Heart right ventricle (tissue), 16 donors: ENCODE data around the gene CACNA2D1. TPM values are rescaled to one million over a fixed set of nuclear protein-coding genes. Genes with fewer than 3 reads are reported as not detected.

Source experiments
- ATAC-seq, 8 donors: fragments of 200-7000 bp; cut with Tn5 transposase; one replicate each; pipeline ENCODE4 v1.9.1; 2020; ENCODE audit warnings: mild to moderate bottlenecking in 8 of 8, moderate library complexity in 8 of 8, moderate number of reproducible peaks in 1 of 8
- DNase-seq, 2 donors: peaks; one replicate each; pipeline ENCODE4 v3.0.0-alpha.2; 2020
- H3K27ac ChIP-seq, 10 donors: fragments of 200-600 bp; sonication (generic) in 2 of 10; one replicate each; pipeline versions ENCODE4 v1.5.0 to v1.8.0; 2020 to 2022; ENCODE audit warnings: mild to moderate bottlenecking in 3 of 10
- H3K27me3 ChIP-seq, 7 donors: fragments of 200-600 bp; one replicate each; pipeline ENCODE4 v1.8.0; 2021 to 2022; ENCODE audit warnings: mild to moderate bottlenecking in 2 of 7
- H3K36me3 ChIP-seq, 9 donors: fragments of 200-600 bp; sonication (generic) in 1 of 9; one replicate each; pipeline versions ENCODE4 v1.5.0 to v1.8.0; 2020 to 2022; ENCODE audit warnings: mild to moderate bottlenecking in 2 of 9
- H3K4me1 ChIP-seq, 9 donors: fragments of 200-600 bp; sonication (generic) in 1 of 9; one replicate each; pipeline versions ENCODE4 v1.5.0 to v1.8.0; 2020 to 2022; ENCODE audit warnings: mild to moderate bottlenecking in 4 of 9
- H3K4me3 ChIP-seq, 10 donors: fragments of 200-600 bp; sonication (generic) in 2 of 10; one replicate each; pipeline versions ENCODE4 v1.5.0 to v1.8.0; 2020 to 2022; ENCODE audit warnings: mild to moderate bottlenecking in 7 of 10, moderate library complexity in 2 of 10
- H3K9me3 ChIP-seq, 11 donors: fragments of 200-600 bp in 10 of 11; sonication (generic) in 2 of 11; one replicate each; pipeline versions ENCODE4 v1.5.0 to v1.8.0; 2013 to 2022; ENCODE audit warnings: mild to moderate bottlenecking in 2 of 11, control low read depth in 1 of 11, moderate library complexity in 1 of 11
- WGBS, 2 donors: extraction: QIAGEN DNeasy Blood & Tissue Kit; methylation state at CpG; one replicate each; pipeline ENCODE4 v1.1.7; 2013; ENCODE audit warnings: inconsistent platforms in 1 of 2; 5-methylcytosine and 5-hydroxymethylcytosine counted together
- intact Hi-C, 10 donors: fragments of 100-400 bp; cut with DNase I; formaldehyde crosslinking; loops; one replicate each; pipeline versions ENCODE4 v1.11.1 to v1.14.2; 2022
- polyA plus RNA-seq, 2 donors: library from polyadenylated mRNA; stranded (reverse); fragments of 200-250 nt; gene quantifications; one replicate each; pipeline ENCODE4 v1.2.3, GENCODE V29; 2013
- total RNA-seq, 10 donors: library from RNA; stranded (reverse); fragmentation: NEBNext Ultra II Directional in 3 of 10; extraction: Animal tissue kit (Norgen Biotek cat#: 25700) in 3 of 10; gene quantifications; one replicate each; pipeline versions ENCODE4 v1.2.1 to v1.2.4, GENCODE V29; 2021 to 2023
- TF ChIP-seq, protein P1 (sequence below), 9 donors: fragments of 200-600 bp; sonication (generic) in 2 of 9; IDR thresholded peaks; one replicate each; pipeline versions ENCODE4 v1.5.0 to v1.8.0; 2021 to 2022; ENCODE audit warnings: antibody characterized with exemption in 9 of 9, mild to moderate bottlenecking in 5 of 9, moderate library complexity in 1 of 9
- donor health status: Arrhythmogenic right ventricular cardiomyopathy.
- donor health status: ischemic (EF 13 %, LVEDD 7.1; RV severe dilation, severe dysfunction).
- donor health status: healthy with polysubstance abuse.
- donor health status: DM: no; HTN: yes; CAD: no.
- donor health status: DM: no; HTN: no; CAD: no.
- donor health status: ischemic (EF 25% LVEDD 6.9; RV normal size, moderate dysfunction).
- donor health status: ischemic (EF 25% LVEDD 5.7; RV mildly dilated, moderate dysfunction).
- donor health status: healthy.
- donor health status: DM: yes; HTN: yes; CAD: no.
- donor health status: Ischemic cardiomyopathy.
- donor health status: ischemic (EF 35%, LVEDD 5.7; RV mildly dilated, moderate dysfunction).
- donor health status: nonischemic (EF 11% LVEDD 7.7; RV severe dilation, severe dysfunction).
- donor health status: DM: yes; HTN: yes; CAD: no.
- donor health status: PGD.
- donor health status: ischemic (EF 29% LVEDD 5.4; RV normal size, mild dysfunction).
- donor health status: nonischemic (EF 23%, LVEDD 6.1; RV moderate dilation, normal function).

The CACNA2D1 gene
- total and polyA plus RNA-seq, 12 donors, result 7.0 to 131 (median 69.3) TPM

DNA sequence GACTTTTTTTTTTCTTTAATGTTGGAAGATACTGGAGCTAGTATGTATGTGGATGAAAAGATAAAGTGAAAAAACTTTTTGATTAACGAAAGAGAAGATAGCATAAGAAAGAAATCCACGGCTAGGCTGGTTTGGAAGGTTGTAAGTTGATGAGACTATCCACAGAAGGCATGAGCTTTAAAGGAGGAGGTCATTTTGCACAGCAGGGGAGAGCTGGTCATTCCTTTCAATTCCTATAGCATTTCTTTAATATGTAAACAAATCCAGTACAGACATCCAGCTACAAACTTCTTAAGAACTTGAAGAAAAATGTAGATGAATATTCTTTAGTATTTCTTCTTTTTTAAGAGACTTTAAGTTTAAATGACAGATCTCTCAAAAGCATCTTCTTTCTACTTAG, 281.3 kb downstream of the CACNA2D1 start:
- ATAC-seq, result no peak
- 56 to 58% methylated on average over 2 of the region's 2 CpGs for WGBS, 2 donors
- TF ChIP-seq, protein P1, sequence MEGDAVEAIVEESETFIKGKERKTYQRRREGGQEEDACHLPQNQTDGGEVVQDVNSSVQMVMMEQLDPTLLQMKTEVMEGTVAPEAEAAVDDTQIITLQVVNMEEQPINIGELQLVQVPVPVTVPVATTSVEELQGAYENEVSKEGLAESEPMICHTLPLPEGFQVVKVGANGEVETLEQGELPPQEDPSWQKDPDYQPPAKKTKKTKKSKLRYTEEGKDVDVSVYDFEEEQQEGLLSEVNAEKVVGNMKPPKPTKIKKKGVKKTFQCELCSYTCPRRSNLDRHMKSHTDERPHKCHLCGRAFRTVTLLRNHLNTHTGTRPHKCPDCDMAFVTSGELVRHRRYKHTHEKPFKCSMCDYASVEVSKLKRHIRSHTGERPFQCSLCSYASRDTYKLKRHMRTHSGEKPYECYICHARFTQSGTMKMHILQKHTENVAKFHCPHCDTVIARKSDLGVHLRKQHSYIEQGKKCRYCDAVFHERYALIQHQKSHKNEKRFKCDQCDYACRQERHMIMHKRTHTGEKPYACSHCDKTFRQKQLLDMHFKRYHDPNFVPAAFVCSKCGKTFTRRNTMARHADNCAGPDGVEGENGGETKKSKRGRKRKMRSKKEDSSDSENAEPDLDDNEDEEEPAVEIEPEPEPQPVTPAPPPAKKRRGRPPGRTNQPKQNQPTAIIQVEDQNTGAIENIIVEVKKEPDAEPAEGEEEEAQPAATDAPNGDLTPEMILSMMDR (IDR thresholded peaks at IDR 0.05), result no peak
- Histone ChIP-seq H3K27me3 (no peaks in the 10 kb centered on the region), H3K4me1 (peaks cover 0 to 20% (median 5%) of the 10 kb centered on the region in 9 donors), H3K9me3 (no peaks in the 10 kb centered on the region), H3K4me3 (no peak overlapping the region), H3K27ac (no peak overlapping the region), H3K36me3 (no peaks in the 10 kb centered on the region)
- DNase-seq, result no peak
- intact Hi-C loops, result loop anchor here in 1 of 10 donors (10.0 kb wide), 1 partner anchor 413 kb away; no protein-coding TSS in a partner anchor

DNA sequence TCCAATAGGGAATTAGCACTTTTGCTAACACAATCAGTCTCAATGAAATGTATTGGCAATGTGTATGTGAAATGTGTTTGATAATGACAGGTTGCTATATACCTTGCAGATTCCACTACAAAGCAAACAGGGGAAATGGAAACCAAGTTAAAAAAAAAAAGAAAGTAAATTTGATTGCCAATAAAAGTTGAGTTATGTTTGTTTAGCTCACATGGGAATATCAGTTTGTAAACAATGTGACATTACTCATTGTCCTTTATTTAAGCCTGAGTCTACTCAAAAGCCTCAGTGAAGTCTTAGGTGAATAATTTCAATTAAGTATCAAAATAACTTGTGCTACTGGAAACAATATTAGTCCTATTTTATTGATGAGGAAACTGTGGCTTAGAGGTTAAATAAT, 285.2 kb downstream of the CACNA2D1 start:
- Histone ChIP-seq H3K4me3 (no peak overlapping the region), H3K27ac (no peak overlapping the region), H3K4me1 (peaks cover 0 to under 1% (median 0%) of the 10 kb centered on the region in 9 donors), H3K27me3 (no peaks in the 10 kb centered on the region), H3K36me3 (no peaks in the 10 kb centered on the region), H3K9me3 (no peaks in the 10 kb centered on the region)
- no peak for DNase-seq
- ATAC-seq, result no peak
- intact Hi-C loops, result no loop called here
- TF ChIP-seq, protein P1 (IDR thresholded peaks at IDR 0.05), result no peak

DNA sequence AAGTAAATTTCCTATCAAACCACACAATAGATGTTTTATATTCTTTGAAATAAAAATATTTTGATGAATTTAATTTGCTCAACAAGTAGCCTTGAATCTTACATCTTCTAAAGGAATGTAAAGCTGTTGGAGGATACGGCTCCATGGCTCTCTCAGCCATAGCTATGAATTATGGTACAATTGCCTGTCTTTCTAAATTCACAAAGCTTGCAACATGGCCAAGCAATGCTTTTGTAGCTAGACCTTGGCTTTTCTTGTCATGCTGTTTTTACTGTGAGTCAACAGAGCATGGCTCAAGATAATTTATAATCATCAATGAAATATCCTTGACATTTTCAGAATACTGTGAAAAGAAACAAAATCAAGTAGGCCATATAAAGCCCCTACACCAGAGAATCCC, 286.7 kb downstream of the CACNA2D1 start:
- H3K36me3 ChIP-seq, result no peaks in the 10 kb centered on the region
- no peaks in the 10 kb centered on the region for H3K27me3 ChIP-seq
- no peak overlapping the region for H3K4me3 ChIP-seq
- intact Hi-C loops, result no loop called here
- no peak for DNase-seq
- 91 to 95% methylated on average over 1 of the region's 1 CpG for WGBS, 2 donors
- TF ChIP-seq, protein P1 (IDR thresholded peaks at IDR 0.05), result no peak
- no peak for ATAC-seq
- no peak overlapping the region for H3K27ac ChIP-seq
- H3K9me3 ChIP-seq, result no peaks in the 10 kb centered on the region
- H3K4me1 ChIP-seq, result peaks cover 0 to 1% (median 0%) of the 10 kb centered on the region in 9 donors

DNA sequence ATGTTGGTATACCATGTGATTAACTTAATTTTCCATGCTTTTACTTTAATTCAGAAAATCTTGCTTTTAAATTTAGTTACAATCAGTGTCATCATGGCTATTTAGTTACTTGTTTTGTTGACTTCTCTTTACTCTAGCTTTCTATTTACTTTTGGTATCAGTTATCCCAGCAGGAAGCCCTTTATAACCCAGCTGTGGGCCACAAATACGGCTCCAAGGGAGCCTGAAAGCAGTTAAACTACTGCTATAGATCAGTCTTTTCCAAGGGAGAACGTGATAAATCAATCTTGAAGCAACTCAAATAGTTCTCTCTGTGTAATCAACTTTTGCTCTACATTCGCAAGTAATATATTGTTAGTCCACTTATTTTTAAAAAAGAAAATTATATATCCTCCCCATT, 287.4 kb downstream of the CACNA2D1 start:
- Histone ChIP-seq H3K9me3 (no peaks in the 10 kb centered on the region), H3K36me3 (no peaks in the 10 kb centered on the region), H3K27me3 (no peaks in the 10 kb centered on the region), H3K27ac (no peak overlapping the region), H3K4me3 (no peak overlapping the region), H3K4me1 (peaks cover 0 to 8% (median 0%) of the 10 kb centered on the region in 9 donors)
- no peak for DNase-seq
- intact Hi-C loops, result no loop called here
- TF ChIP-seq, protein P1 (IDR thresholded peaks at IDR 0.05), result no peak
- no peak for ATAC-seq
- WGBS, 2 donors, result 75 to 81% methylated on average over 3 of the region's 3 CpGs
